Suprapubic skin (tissue), 4 donors: ENCODE results near the gene CBFA2T3.
A peak's percentile ranks its signal among the peaks of the same experiment; 100 is the strongest.

Experiments
- CTCF ChIP-seq, 2 donors: fragments of 200-600 bp in 1 of 2; fragments of 450-650 bp in 1 of 2; sonication (generic) in 1 of 2; IDR thresholded peaks; one replicate each; pipeline ENCODE4 v1.5.1; 2016 to 2019; ENCODE audit warnings: antibody characterized with exemption in 2 of 2, mild to moderate bottlenecking in 1 of 2, moderate library complexity in 1 of 2
- EP300 ChIP-seq: sonication (generic); formaldehyde crosslinking; IDR thresholded peaks from one replicate; pipeline ENCODE4 v1.6.1; 2017; ENCODE audit warnings: antibody characterized with exemption
- POLR2A ChIP-seq, 2 donors: fragments of 450-650 bp; IDR thresholded peaks; one replicate each; pipeline ENCODE4 v1.6.1; 2017; ENCODE audit warnings: antibody characterized with exemption in 2 of 2, mild to moderate bottlenecking in 2 of 2, moderate library complexity in 2 of 2
- POLR2AphosphoS5 ChIP-seq, 3 donors: sonication (generic); formaldehyde crosslinking; IDR thresholded peaks; one replicate each; pipeline ENCODE4 v1.6.1; 2017; ENCODE audit warnings: antibody characterized with exemption in 3 of 3

GRCh38 chr16:88924834-88925539 lies 52.0 kb downstream of the CBFA2T3 start:
- TF ChIP-seq POLR2A (IDR thresholded peaks at IDR 0.05) (no peak), CTCF (IDR thresholded peaks at IDR 0.05) (peak in 1 of 2 donors; percentile 27), EP300 (no peak), POLR2AphosphoS5 (IDR thresholded peaks at IDR 0.05) (no peak)
